ENCODE results near the gene SFRP2.

- TF ChIP-seq POLR2A (IDR thresholded peaks at IDR 0.05) (no peak), CTCF (IDR thresholded peaks at IDR 0.05) (no peak)
Observed at GRCh38 chr4:153755186-153755585, 33.7 kb downstream of the SFRP2 start.
